Gastrocnemius medialis (tissue), 4 donors: Measurements from ENCODE around the gene KCNIP1.

Source experiments
- POLR2A ChIP-seq, 2 donors: fragments of 450-650 bp; IDR thresholded peaks; one replicate each; pipeline ENCODE4 v1.6.1; 2017; ENCODE audit warnings: antibody characterized with exemption in 2 of 2, mild to moderate bottlenecking in 2 of 2, moderate library complexity in 2 of 2
- TF ChIP-seq, protein P1 (sequence below), 5 experiments: fragments of 450-650 bp in 3 of 5; fragments of 200-600 bp in 2 of 5; sonication (generic) in 2 of 5; IDR thresholded peaks in 4 of 5; conservative IDR thresholded peaks in 1 of 5; 1 replicate in 4 of 5; 2 replicates in 1 of 5; pipeline ENCODE4 v1.5.1; 2016 to 2019; ENCODE audit warnings: antibody characterized with exemption in 5 of 5, mild to moderate bottlenecking in 3 of 5, moderate library complexity in 3 of 5

DNA sequence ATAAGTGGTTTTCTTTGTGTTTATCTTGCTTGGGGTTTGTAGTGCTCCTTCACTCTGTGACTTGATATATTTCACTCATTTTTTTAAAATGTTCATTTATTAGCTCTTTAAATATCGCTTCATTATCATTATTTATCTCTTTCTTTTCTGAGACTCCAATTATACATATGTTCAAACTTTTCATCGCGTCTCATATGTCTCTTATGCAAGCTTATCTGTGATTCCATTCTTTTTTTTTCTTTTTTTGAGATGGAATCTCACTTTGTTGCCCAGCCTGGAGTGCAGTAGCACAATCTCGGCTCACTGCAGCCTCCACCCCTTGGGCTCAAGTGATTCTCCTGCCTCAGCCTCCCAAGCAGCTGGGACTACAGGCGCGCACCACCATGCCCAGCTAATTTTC, 205.8 kb downstream of the KCNIP1 start:
- TF ChIP-seq, protein P1, sequence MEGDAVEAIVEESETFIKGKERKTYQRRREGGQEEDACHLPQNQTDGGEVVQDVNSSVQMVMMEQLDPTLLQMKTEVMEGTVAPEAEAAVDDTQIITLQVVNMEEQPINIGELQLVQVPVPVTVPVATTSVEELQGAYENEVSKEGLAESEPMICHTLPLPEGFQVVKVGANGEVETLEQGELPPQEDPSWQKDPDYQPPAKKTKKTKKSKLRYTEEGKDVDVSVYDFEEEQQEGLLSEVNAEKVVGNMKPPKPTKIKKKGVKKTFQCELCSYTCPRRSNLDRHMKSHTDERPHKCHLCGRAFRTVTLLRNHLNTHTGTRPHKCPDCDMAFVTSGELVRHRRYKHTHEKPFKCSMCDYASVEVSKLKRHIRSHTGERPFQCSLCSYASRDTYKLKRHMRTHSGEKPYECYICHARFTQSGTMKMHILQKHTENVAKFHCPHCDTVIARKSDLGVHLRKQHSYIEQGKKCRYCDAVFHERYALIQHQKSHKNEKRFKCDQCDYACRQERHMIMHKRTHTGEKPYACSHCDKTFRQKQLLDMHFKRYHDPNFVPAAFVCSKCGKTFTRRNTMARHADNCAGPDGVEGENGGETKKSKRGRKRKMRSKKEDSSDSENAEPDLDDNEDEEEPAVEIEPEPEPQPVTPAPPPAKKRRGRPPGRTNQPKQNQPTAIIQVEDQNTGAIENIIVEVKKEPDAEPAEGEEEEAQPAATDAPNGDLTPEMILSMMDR (IDR thresholded peaks at IDR 0.05 in 4 of 5, conservative IDR thresholded peaks at IDR 0.05 in 1 of 5) = no peak
- no peak for TF ChIP-seq POLR2A (IDR thresholded peaks at IDR 0.05)
